ENCODE data around the gene SERINC3.

DNA sequence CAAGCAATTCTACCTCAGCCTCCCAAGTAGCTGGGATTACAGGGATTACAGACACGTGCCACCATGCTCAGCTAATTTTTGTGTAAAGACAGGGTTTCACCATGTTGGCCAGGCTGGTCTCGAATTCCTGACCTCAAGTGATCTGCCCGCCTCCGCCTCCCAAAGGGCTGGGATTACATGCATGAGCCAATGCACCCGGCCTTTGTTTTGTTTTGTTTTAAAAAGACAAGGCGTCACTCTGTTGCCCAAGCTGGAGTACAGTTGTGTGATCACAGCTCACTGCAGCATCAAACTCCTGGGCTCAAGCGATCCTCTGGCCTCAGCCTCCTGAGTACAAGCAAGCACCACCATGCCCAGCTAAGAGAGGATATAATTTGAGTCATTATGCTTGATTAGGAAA, 5.4 kb downstream of the SERINC3 start:
- TF ChIP-seq, protein P1, sequence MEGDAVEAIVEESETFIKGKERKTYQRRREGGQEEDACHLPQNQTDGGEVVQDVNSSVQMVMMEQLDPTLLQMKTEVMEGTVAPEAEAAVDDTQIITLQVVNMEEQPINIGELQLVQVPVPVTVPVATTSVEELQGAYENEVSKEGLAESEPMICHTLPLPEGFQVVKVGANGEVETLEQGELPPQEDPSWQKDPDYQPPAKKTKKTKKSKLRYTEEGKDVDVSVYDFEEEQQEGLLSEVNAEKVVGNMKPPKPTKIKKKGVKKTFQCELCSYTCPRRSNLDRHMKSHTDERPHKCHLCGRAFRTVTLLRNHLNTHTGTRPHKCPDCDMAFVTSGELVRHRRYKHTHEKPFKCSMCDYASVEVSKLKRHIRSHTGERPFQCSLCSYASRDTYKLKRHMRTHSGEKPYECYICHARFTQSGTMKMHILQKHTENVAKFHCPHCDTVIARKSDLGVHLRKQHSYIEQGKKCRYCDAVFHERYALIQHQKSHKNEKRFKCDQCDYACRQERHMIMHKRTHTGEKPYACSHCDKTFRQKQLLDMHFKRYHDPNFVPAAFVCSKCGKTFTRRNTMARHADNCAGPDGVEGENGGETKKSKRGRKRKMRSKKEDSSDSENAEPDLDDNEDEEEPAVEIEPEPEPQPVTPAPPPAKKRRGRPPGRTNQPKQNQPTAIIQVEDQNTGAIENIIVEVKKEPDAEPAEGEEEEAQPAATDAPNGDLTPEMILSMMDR (IDR thresholded peaks at IDR 0.05; ENCODE audit: control extremely low read depth in 1 of 3, insufficient read depth in 1 of 3, low read depth in 1 of 3, low read length in 3 of 3), result no peak
- TF ChIP-seq POLR2AphosphoS5 (IDR thresholded peaks at IDR 0.05; ENCODE audit: low read depth, low read length) (no peak), SRF (IDR thresholded peaks at IDR 0.05; ENCODE audit: low read depth, low read length) (no peak), POU5F1 (IDR thresholded peaks at IDR 0.05; ENCODE audit: low read depth, low read length) (no peak)
